GM18520 (cell line): ENCODE results near the gene CHRND.

Experiments used
- ATAC-seq: cut with Tn5 transposase; IDR thresholded peaks from one replicate; pipeline ENCODE4 v1.9.1; 2021; ENCODE audit not compliant: unreplicated experiment

CHRND gene

DNA sequence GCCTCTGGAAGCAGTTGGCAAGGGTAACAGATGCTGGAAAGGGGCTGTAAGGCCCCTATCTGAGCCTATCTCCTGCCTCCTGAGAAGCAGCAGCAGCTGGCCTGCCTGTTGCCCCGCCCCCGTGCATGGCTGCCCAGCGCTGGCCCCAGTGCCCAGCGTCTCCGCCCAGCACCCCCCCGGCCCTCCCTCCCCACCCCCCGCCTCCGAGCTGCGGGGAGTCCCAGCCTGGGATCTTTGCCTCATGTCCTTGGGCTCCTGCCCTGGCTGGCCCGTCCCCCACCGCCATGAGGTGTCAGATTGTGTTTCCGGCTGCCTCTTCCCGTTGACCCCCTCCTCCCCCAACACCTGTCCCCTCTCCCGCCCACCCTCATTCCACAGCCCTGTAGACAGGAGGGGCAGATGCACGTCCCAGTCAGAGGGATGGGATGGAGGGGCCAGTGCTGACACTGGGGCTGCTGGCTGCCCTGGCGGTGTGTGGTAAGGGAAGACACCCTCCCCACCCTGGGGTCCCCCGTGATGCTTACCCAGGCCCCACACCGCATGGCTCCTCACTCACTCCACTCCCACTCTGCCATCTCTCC is at the start of gene CHRND:
Gene CHRND, plus strand, starts transcription at position 370 of the 581 bp plus-strand sequence. Its CDS starts 56 bp downstream, at position 426.
- ATAC-seq, result no peak

DNA sequence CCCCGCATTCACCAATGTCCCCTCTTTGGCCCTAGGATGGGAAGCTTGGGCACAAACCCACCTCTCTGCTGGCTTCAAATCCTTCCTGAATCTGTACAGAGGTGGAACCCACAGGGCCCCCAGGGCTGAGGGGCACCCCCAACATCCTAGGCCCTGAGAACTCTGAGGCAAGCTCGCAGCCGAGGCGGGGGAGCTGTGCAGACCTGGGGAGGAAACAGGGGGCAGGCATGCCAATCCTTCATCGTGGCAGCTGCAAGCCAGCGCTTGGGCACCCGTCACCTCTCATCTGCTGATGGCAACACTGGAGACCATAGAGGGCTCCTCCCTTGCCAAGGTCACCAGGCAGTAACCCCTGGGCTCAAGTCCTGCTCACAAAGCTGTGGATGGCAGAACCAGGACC is 49.2 kb upstream of the CHRND start:
- ATAC-seq, result no peak

DNA sequence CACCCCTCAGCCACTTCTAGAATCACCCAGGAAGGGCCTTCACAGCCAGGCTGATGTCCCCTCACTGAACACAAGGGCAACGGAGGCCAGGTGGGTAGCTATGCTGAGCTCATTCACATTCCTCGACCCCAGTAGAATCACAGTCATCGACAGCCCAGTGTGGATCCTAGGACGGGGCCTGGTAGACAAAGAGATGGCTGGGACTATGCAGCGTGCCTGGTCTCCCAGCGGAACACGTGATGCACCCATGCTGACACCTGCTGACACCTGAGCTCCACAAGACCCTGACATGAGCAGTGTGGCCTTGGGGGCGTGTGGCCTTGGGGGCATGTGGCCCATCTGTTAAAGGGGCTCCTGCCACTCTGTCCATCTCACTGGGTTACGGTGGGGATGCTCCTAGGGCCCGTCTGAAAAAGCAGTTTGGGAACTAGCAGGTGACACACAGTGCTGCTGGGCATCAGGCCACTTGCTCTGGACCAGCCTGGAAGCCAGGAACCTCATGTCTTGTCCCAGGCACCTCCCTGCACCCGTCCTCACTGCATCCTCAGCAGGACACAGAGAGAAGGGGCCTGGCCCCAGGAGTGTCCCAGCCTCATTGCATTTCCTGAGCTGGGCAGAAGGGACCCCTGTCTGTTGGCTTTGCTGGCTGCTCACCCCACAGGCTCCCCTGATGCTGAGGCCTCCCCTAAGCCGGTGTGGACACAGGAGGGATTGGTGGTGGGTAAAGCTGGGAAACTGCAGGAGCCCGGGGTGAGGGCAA is 48.0 kb upstream of the CHRND start:
- ATAC-seq, result no peak

DNA sequence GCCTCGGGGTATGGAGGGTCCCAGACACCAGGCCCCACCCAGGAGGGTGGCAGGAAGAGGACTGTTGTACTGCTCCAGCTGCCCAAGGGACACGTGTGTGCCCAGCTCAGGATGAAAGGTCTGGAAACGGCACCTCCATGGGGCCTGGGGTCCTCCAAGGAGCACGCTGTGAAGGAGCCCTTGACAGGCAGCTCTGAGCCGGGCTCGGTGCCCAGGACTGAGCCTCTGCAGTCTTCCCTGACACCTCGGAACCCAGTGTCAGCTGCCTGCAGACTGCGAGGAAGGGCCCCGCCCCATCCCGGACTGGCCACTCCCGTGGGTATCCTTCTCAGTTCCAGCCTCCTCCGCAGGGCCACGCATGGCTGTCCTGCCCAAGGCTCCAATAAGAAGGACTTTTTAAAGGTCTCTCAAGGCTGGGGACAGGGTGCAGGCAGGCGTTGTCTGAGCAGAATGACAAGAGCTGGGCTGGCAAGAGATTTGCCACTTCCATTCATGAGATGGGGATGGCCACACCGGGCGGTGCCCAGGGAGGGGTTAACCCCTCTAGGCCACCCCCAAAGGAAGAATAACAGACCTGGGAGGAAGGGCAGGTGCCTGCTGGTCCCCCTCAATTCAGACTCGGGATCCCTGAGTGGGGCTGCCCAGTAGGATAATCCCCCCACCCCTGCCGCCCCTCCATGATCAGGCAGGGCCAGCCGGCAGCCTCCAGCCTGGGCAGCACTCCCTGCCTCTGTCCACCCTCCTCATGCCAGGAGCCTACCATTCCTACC is 47.2 kb upstream of the CHRND start:
- ATAC-seq, result no peak

DNA sequence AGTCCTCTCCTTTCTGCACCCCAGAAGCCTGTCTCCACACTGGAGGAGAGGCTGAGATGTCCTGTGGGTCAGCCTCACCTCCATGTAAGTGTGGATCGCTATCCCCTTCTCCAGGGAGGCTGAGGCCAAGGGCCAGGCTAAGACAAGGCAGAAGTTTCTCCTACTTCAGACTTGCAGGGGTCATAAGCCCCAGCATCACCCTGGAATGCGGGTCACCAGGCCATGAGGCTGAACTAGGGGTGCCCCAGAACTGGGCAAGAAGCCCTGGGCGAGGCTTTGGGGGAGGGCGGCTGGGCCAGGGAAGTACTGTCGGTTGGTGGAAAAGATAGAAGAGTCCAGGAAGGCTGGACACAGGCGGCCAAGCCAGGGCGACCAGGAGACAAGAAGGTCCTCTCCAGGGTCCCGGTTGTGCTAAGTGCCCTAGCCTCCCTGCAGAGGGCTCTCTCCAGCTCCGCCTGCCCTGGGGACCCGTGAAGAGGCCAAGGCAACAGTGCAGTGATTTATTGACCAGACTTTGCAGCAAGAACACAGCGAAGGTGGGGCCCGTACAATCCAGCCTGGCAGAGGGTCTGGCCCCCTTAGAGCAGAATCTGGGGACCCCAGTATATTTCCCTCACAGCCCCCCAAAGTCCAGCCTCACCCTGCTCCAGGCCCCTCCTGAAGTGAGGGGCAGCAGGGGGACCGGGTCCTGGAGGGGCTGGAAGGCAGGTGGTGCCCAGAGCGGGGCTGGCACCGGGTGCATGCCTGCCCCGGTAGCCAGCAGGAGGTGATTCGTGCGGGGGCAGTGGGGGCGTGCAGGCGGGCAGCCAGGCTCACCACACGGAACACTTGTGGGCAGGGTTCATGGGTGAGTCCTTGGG is 46.4 kb upstream of the CHRND start:
- no peak for ATAC-seq

DNA sequence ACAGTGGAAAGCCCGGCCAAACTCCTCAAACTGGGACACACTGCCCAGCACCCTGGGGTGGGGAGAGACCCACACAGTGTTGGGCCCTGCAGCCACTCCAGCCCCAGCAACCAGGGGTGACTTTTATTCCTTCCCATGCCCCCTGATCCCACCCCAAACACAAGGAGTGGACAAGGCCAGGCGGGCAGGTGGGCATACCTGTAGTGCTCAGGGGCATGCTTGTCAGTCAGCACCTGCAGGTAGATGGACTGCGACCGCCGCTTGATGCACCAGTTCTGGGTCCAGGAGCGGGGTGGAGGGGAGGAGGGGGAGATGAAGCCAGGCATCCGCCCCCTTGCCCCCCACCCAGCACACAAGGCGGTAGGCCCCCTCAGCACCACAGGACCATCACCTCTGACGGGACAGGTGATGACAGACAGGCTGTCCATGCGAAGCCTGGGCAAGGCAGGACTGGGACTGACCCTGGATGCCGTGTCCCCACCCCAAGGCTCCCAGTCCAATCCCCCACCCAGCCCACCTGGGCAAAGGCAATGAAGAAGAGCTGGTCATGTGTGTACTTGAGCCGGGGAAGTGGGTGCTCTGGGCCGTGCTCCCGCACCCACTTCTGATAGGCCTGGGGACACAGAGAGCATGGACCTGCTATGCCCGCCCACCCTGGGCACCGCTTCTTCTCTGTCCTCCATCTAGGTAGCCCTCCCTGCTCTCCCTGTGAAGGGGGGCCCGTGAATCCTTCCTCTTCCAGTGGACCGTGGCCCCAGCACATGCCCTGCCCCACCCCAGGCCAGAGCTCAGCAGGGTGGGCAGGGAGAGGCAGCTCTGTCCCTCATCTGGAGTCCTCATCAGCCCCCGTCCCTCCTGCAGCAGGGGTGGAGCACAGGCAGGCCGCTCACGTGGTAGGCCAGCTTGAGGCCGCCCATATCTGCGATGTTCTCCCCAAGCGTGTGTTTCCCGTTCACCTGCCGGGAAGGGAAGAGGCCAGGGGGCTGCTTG is 45.5 kb upstream of the CHRND start:
- ATAC-seq, result no peak

DNA sequence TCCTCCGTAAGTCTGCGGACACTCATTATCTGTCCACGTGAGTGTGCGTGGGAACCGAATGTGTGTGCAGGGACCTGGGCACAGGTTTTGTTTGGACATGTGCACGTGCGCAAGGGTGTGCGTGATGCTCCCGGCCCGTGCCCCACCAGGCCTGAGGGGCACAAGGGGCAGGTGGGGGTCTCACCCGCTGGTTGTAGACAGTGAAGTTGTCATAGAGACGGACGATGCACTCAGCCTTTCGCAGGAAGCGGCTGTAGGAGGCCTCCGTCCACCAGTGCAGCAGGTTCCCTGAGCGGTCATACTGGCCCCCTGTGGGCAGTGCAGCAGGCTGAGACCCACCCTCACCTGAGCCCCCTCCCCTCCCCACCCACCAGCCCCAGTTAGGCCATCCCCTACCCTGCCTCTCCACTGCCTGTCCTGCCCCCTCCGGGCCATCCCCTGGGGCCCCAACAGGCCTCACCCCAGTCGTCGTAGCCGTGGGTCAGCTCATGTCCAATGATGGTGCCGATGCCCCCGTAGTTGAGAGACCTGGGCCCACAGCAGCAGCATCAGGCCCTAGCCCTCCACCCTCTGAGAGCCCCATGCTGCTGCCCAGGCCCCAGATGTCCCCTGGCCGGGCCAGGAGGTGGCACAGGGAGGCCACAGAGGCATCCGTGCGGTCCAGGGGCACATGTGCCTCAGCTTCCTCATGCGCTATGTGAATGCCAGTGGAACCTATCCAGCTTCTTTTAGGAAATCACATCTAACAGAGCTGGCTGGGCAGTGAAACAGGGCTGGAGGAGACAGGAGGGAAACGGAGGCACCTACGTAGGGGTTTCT is 44.4 kb upstream of the CHRND start:
- no peak for ATAC-seq

DNA sequence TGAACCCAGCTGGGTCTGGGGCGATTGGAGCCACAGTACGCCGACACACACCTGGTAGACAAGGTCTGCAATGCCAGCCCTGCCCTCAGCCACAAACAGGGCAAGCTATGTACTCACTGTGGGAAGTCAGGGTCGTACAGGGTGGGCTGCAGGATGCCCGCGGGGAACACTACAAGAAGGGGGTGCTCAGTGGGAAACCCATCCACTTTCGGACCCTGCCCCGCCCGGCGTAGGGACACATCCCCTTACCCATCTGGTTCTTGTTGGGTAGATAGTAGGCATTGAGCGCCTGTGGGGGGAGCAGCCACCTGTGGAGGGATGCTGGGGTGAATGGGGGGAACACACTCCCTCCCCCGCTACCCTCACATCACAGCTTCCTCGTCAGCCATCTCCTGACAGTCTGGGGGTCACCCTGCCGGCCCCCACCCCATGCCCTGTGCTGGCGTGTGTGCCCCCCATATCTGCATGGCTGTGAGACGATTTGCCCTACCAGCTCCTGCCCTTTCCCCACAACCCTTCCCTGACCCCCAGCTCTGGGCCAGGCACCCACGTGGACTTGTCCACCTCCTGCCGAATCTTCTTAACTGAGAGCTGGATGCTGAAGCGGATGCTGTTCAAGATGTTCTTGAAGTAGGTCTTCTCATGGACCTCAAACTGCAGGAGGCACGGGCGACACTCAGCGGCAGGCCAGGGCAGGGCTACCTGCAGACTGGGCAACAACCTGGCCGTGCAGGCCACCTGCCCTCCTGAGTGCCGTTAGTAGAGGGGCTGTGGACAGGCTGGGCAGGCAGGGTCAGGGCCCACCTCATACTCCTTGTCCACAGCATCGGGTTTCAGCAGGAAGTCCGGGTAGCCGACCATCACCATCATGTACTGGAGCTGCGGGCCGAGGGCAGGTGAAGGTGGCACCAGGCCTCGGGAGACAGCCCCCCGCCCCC is 43.4 kb upstream of the CHRND start:
- ATAC-seq, result no peak

DNA sequence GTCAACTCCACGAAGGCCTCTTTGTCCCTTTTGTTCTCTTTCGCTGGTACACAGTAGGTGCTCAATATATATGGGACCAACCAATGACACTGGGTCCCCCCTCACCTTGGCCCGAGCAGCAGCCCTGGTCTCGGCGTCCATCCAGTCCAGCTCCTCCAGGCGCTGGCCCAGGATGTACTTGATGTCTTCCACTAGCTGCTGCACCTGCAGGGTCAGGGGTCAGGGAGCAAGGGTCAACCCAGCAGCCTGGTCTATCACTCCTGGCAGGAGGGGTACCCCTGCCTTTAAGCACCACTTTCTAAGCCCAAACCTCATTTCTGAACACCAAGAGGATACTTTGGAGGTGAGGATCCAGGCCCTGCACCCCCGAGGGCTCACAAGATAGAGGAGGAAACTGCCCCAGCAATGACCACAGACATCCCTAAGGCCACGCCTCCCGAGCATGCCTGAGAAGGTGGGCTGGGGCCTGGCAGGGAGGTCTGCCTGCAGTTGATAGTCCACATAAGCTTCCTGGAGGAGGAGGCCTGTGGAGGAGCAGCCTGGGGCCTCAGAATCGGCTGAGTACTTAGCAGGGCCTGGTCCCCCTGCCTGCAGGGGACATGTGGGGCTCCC is 42.5 kb upstream of the CHRND start:
- ATAC-seq, result no peak

DNA sequence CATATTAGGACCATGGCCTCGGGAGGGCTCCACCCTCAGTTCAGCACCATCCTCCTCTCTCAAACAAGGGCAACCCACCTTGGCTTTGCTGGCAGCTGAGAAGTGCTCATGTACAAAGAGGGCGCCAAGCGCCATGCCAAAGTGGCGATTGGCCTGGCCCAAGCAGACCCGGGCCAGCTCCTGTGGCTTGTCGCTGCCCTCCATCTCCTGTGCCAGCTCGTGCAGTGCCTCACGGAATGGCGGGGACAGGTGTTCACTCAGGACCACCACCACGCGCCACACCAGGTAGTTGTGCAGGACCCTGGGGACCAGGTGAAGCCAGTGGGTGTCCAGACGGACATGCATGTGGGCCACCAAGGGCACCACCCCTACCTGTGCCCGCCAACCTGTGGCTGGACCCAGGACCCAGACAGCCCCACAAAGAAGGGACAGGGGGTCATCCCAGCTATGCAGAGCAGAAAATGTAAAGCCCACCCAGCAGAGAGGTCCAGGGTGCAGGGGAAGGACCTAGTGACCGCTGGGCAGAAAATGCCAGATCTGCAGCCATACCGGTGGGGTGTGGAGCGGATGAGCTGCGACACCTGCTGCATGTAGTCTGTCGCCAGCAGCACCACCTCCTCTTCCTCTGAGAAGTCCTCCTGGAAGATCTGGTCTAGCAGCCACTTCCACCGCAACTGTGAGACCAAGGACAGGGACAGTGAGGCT is 41.9 kb upstream of the CHRND start:
- no peak for ATAC-seq

DNA sequence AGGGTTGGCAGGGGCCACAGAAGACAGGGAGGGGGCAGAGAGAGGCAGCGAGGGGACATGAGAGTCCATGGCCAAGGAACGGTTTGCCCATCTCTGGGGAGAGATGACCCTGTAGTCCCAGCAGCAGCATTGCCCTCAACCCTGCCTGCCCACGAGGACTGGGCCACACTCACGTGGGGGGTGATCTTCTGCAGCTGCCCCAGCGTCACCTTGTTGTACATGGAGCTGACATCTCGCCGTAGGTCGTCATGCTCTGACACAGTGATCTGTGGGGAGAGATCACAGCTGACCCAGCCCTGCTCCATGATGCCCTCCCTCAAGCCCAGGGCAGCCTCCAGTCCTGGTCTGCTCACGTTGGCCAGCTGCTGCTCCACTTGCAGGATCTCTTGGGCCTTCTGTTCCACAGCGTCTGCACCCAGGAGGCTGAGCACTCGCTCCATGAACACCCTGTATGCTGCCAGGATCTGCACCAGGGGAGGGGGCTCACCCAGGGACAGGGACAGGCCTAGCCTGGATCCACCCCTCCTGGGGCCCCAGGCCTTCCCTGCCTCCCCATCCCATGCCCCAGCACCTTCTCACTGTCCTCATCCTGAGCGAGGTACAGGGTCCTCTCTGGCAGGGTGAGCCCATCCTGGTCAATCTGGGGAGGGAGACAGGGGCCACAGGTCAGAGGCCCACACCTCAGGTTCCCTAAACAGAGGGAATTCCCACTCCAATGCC is 41.2 kb upstream of the CHRND start:
- ATAC-seq, result no peak

DNA sequence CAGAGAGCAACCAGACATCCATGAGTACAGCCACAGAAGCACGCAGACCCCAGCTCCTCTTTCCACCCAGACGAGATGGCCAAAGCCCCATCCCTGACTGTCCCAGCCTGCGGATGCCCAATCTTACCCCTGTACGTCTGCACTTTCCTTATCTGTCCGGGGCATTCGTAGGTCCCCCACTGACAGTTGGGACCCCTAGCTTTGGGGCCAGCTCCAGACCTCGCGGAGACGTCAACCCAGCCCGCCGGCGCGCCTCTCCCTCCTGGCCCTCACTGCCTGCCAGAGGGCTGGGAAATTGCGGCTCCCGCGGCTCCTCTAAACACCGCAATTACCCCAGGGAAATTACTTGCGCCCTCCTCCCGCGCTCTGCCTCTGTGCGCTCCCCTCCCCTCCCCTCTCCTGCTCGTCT is 40.6 kb upstream of the CHRND start:
- no peak for ATAC-seq

DNA sequence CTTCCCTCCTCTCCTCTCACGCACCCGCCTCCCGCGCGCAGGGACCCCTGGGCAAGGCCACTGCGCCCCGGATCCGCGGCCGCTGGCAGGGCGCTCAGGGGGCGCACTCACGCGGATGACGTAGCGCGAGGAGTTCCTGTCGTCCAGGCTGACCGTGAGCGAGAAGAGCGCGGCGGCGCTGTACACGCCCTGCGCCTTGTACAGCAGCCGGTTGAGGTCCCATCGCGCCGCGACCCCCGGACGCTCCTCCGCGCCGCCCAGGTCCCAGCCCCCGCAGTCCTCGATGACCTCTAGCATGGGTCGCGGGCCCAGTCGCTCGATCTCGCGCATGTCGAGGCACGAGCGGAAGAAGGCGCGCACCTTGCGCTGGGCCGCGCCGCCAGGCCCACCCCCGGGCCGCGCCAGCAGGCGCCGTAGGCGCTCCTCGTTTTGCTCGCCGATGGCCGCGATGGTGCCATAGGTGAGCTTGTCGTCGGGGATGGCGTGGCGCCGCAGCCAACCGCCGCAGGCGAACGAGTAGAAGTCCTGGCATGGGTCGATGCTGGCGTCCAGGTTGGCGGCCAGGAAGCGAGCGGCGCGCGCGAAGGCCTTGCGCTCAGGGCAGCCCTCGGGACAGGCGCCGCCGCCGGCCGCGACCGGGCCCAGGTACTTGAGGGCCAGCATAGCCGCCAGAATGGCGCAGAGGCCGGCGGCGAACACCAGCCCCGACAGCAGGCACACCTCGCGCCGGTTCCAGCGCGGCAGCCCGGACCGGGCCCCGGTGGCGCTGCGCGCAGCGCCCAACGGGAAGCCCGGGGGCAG is 40.0 kb upstream of the CHRND start:
- no peak for ATAC-seq

DNA sequence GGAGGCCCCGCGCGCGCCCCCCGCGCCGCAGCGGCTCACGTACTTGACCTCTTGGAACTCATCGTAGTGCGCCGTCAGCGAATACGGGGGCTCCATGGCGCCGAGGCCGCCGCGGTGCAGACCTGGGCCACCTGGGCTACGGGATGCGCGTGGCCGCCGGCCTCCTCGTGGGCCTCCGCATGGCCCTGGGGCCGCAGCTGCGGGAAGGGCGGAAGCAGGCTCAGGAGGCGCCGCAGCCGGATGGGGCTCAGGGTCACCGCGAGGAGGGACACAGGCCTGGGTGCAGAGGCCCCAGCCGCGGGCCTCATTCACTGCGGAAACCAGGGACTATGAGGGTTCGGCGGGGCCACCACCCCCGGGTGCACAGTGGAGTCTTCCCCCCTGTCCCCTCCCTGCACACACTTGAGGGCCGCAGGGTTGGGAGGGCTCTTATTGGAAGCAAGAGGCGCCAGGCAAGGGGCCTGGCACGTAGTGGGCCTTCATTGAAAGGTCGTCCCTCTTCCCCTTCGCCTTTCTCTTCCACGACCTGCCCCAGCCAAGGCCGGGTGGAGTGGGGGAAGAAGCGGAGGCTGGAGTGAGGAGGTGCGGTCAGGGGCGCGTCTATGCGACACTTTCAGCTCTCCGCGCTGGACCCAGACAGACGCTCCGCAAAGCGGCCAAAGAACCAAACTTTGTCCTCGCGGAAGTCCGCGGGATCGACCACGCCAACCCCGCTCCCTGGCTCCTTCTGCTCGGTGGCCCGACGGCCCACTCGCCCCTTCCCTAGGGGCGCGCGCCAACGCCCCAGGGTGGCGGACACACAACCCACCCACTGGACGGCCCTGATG is 39.2 kb upstream of the CHRND start:
- ATAC-seq, result no peak
